Endometrium (tissue), 2 donors: ENCODE results near the gene SEPHS2.
A peak's percentile ranks its signal among the peaks of the same experiment; 100 is the strongest.

Experiments used
- FAIRE-seq: peaks from 2 replicates; lab custom pipeline; 2012; peaks lifted over from hg19 to GRCh38; lab: Jason Lieb, UNC
- donor health status: control.
- donor health status: control.

SEPHS2 gene

DNA sequence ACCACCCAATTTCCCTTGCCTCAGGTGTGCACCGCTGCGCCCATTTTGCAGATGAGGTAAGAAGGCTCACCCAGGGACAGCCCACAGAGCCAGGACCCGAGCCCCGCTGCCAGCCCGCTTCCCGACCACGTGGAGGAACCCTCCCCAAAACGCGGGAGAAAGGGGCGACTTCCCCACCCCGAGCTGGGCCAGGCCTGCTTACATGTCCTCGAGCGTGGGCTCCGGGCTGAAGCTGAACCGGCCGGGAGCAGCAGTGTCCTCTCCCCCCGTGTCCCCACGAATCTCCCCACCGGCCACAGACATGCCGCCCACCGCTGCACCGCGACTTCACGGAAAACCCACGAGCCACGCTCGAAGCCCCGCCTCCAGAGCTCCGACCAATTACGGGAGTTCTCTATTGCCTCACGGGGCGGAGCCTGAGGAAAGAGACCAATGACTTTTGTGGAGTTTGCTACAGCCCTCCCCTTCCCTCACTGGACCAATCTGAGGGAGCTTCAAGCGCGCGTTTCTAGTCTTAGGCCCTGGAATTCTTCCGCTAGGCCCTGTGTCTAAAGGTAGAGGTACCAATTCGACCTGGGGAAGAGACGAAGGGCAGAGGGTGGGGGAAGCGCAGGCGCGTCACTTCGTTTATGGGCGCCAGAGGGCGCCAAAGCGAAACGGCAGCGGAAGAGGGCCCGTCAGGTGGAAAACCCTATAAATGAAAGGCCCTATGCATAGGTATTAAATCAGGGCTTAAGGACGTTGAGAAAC, 15.8 kb downstream of the SEPHS2 start, which contains the start of gene DCTPP1:
DCTPP1 (minus strand) TSS at position 353 of the 750 bp plus-strand sequence; CDS start at position 303, 50 bp downstream.
- FAIRE-seq, result peak; percentile 93

DNA sequence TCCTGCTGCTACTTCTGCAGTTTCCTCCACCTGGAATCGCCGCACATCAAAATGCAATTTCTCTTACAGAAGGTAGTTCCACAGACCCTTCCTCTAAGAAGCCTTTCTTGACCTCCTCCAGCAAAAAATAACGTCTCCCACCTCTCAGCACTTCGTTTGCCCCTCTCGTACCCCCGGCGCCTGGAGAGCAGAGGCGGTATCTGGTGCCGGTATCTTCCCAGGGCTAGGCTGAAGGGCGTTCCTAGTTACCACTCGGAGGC, 16.3 kb downstream of the SEPHS2 start:
- no peak for FAIRE-seq

- no peak for FAIRE-seq
Measured at GRCh38 chr16:30428055-30428454, 17.6 kb downstream of the SEPHS2 start.

- no peak for FAIRE-seq
Measured at GRCh38 chr16:30421010-30421409, 24.7 kb downstream of the SEPHS2 start.

GRCh38 chr16:30418350-30419181, 27.1 kb downstream of the SEPHS2 start:
- no peak for FAIRE-seq

- FAIRE-seq, result no peak
Measured at GRCh38 chr16:30417529-30418349, 27.9 kb downstream of the SEPHS2 start.

- no peak for FAIRE-seq
Measured at GRCh38 chr16:30416624-30417528, 28.8 kb downstream of the SEPHS2 start.

- FAIRE-seq, result no peak
Measured at GRCh38 chr16:30416047-30416603, 29.5 kb downstream of the SEPHS2 start.

DNA sequence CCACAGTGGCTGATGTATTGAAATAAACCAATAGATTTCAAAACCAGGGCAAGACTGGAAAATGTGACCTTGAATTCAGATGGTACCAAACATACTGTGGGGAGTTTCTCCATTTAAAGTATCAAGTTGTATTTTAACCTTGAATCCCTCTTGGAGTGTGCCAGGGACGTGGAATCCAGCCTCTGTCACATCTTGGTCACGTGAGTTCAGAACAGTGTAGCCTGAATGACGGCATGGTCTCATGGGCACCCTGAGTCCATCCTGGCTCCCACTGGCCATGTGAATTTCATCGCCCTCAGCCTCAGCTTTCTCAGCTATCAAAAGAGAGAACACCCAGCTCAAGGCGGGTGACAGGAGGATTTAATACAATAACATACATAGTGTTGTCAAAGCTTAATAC, 31.5 kb downstream of the SEPHS2 start:
- FAIRE-seq, result no peak

DNA sequence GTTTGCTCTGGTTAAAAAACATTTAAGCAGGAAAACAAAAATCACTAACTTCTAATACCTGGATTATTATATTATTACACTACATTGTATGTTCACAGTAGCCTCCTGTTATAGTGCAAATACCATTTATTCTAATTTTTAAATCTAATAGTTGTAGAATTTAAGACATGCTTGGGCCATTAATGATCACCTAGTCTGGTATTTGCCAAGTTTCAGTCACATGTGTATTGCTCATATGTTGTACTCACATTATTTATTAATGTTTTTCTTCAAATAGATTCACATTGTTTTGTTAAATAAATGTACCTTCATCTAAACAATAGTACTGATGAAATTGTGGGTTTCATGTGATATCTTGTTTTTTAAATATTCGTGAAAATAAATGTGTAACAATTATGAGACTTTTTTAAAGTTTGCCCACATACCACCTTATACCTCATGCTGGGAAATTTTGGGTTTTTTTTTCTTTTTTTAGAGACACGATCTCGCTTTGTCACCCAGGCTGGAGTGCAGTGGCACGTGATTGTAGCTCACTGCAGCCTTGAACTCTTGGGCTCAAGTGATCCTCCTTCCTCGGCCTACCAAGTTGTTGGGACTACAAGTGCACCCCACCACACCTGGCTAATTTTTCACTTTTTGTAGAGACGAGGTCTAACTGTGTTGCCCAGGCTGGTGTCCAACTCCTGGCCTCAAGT, 32.4 kb downstream of the SEPHS2 start:
- no peak for FAIRE-seq

DNA sequence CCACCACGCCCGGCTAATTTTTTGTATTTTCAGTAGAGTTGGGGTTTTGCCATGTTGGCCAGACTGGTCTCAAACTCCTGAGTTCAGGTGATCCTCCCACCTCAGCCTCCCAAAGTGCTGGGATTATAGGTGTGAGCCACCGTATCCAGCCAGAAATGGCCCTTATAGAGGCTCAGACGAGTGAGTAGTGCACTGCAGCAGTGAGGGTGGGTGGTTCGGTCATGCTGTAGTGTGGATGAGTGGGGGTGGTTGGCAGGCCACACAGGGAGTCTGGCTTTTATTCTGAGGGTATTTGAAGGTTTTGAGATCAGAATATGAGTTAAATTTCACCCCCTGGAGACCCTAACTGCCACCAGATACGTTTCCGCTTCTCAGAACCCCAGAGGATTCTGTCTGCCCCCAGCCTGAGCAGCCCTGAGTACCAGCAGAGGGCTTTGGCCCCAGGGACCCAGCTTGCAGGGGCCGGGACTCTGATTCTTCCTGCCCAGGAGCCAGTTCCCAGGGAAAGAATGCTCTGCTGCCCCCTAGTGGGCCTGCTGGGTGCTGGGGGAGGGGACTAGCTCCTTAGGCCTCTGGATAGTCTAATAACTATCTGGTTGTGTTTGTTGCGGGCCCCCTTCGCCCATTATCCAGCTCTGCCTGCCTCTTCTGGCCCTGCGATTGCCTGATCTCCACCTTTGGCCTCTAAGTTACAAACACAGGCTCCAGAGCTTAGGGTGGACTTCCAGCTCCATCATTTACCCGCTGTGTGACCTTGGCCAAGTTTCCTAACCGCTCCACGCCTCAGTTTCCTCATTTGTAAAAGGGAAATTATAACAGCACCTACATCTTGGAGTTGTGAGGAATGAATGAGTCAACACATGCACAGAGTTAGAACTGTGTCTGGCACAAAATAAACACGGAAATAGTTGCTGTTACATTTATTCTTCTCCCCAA, 36.3 kb downstream of the SEPHS2 start:
- FAIRE-seq, result no peak

DNA sequence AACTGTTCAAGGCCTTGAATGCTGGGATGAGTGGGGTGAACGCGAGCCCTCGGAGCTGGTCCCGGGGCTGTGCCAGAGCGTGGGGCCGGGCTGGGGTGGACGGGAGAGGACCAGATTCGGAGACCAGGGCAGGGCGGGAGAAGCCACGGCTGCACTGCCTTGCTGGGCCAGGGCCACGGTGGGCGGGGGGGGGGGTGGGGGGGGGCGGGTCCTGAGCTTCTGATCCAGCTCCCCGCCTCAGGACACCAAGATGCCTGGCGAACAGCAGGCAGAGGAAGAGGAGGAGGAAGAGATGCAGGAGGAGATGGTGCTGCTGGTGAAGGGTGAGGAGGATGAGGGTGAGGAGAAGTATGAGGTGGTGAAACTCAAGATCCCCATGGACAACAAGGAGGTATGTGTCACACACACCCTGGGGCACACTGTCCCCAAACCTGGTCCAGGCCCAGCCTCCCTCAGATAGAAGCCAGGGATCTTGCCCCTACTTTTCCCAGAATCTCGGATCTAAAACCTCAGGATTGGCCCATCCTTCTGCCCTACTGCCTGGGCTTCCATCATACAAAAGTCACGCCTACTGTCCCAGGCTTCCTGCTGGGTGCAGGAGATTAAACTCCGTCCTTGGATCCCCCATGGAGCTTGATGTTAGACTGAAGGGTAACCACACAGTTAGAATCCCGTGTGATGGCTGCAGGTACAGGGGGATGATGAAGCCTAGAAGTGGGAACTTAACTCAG, 37.7 kb downstream of the SEPHS2 start:
- no peak for FAIRE-seq

DNA sequence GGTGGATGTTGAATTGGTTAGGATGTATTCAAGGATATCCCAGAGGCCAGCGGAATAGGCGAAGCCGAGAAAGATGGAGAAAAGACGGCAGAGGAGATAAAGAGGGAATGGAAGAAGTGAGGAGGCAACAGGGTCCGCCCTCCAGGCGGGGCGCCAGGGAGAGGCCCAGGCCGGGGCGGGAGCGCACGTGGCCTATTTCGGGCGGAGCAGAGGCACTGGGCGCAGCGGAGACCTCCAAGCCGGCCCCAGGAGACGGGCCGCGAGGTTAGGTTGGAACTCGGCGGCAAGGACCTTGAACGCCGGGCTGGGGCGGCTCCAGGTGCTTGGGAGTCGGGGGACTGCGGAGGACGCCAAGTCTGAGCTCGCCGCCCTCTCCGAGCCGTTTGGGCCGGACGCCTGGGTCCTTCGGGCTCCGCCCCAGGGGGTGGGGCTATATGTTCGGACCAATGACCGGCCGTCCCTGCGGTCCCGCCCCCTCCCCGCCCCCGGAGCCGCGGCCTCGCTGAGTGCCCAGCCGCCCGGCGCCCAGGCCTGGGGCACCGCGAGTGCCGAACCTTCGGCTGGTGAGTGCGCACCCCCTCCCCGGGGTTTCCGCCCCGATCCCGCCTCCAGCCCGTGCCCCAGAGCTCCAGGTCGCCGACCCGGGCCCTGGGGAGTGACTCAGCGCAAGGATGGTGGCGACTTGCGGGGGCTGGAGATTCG, 38.4 kb downstream of the SEPHS2 start, which contains the start of gene ZNF771:
ZNF771 (plus strand) TSS at position 505 of the 702 bp plus-strand sequence. CDS start 448 bp downstream, outside the sequence.
- no peak for FAIRE-seq

GRCh38 chr16:30406795-30407101, 38.9 kb downstream of the SEPHS2 start:
- no peak for FAIRE-seq

- FAIRE-seq, result no peak
Measured at GRCh38 chr16:30401768-30402425, 43.8 kb downstream of the SEPHS2 start.

DNA sequence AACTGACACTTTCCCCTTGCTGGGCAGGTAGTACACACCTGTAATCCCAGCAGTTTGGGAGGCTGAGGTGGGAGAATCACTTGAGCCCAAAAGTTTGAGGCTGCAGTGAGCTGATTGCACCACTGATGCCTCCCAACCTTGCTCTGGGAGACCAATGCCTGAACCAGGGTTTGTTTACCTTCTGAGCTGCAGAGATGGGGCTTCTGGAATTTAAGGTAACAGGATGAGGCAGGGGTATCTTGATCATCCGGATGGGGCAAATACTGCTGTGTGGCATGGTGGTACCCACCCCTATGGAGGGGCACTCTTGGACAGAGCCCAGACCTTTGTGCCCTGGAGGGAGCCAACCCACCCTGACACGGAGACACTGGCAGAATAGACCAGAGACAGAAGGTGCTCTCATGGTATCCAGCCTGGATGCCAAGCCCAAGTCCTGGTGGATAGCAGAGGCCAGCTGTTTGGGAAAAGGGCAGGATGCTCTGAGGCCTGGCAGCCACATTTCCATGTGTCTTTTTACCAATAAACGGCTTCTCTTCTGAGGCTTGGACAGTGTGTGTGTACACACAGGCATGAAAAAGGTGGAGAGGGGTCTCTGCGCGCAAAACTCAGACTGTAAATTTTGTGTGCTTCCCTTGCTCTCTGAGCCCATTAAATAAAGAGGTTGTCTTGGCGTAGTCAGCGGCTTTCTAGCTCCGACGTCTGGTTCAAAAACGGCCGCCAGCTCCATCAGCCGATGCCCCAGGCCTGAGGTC, 46.1 kb downstream of the SEPHS2 start:
- no peak for FAIRE-seq
